Gastrocnemius medialis (tissue), 4 donors: ENCODE measurements around the gene SPACA4. TPM values are rescaled to one million over a fixed set of nuclear protein-coding genes. Genes with fewer than 3 reads are reported as not detected.

Experiments used
- ATAC-seq, 2 donors: fragments of 150-250 bp; one replicate each; pipeline ENCODE4 v1.9.1; 2016
- DNase-seq, 2 donors: peaks; one replicate each; pipeline ENCODE4 v3.0.0-alpha.2; 2019
- H3K27ac ChIP-seq, 4 donors: fragments of 200-600 bp; sonication (generic); 1 replicate in 1 of 4; 2 replicates in 3 of 4; pipeline ENCODE4 v1.5.1; 2016 to 2018; ENCODE audit warnings: mild to moderate bottlenecking in 2 of 4, moderate library complexity in 1 of 4
- H3K27me3 ChIP-seq, 3 donors: fragments of 200-600 bp; sonication (generic) in 2 of 3; 1 replicate in 1 of 3; 2 replicates in 2 of 3; pipeline versions ENCODE4 v1.5.1 to v1.6.0; 2016 to 2019; ENCODE audit warnings: mild to moderate bottlenecking in 1 of 3, moderate library complexity in 1 of 3
- H3K36me3 ChIP-seq, 2 donors: fragments of 200-600 bp; sonication (generic) in 1 of 2; one replicate each; pipeline ENCODE4 v1.5.1; 2017 to 2018
- H3K4me1 ChIP-seq, 2 donors: fragments of 200-600 bp; sonication (generic) in 1 of 2; one replicate each; pipeline ENCODE4 v1.5.1; 2016 to 2017; ENCODE audit warnings: mild to moderate bottlenecking in 2 of 2
- H3K4me3 ChIP-seq, 4 donors: fragments of 200-600 bp; sonication (generic) in 3 of 4; 1 replicate in 1 of 4; 2 replicates in 3 of 4; pipeline ENCODE4 v1.5.1; 2016 to 2019; ENCODE audit warnings: mild to moderate bottlenecking in 2 of 4
- H3K9me3 ChIP-seq, 3 donors: fragments of 200-600 bp; sonication (generic) in 2 of 3; 1 replicate in 1 of 3; 2 replicates in 2 of 3; pipeline ENCODE4 v1.5.1; 2016 to 2019
- CTCF ChIP-seq, 5 experiments: fragments of 450-650 bp in 3 of 5; fragments of 200-600 bp in 2 of 5; sonication (generic) in 2 of 5; IDR thresholded peaks in 4 of 5; conservative IDR thresholded peaks in 1 of 5; 1 replicate in 4 of 5; 2 replicates in 1 of 5; pipeline ENCODE4 v1.5.1; 2016 to 2019; ENCODE audit warnings: antibody characterized with exemption in 5 of 5, mild to moderate bottlenecking in 3 of 5, moderate library complexity in 3 of 5
- POLR2A ChIP-seq, 2 donors: fragments of 450-650 bp; IDR thresholded peaks; one replicate each; pipeline ENCODE4 v1.6.1; 2017; ENCODE audit warnings: antibody characterized with exemption in 2 of 2, mild to moderate bottlenecking in 2 of 2, moderate library complexity in 2 of 2
- in situ Hi-C, 4 donors: fragments of 200-750 bp; cut with MboI; loops; one replicate each; pipeline versions ENCODE4 v1.15.0 to v1.8.0; 2017; ENCODE audit warnings: low sequenced_read_pairs in 4 of 4
- intact Hi-C: fragments of 100-400 bp; cut with DNase I; formaldehyde crosslinking; loops from one replicate; pipeline ENCODE4 v1.15.1; 2023; ENCODE audit warnings: low total_unique reads
- total RNA-seq, 4 donors: library from RNA; depleted of rRNA; stranded (reverse); fragments of >200 nt; gene quantifications; one replicate each; pipeline versions ENCODE4 v1.1.0 to v1.2.3, GENCODE V29; 2016

The SPACA4 gene
- total RNA-seq, 4 donors from 2014 or later: not detected

- H3K4me1 ChIP-seq: peaks cover 14 to 23% of the 10 kb centered on the region in 2 donors
- in situ Hi-C loops: loop anchor here in 2 of 4 donors (5.0 to 25.0 kb wide), 3 partner anchors 92 to 197 kb away; partner anchors contain the start of genes IZUMO1 (in 2 of the 2) and RASIP1 (in 2 of the 2)
- peak overlapping the region; percentile 67 to 94 (median 82) for H3K4me3 ChIP-seq
- no peaks in the 10 kb centered on the region for H3K27me3 ChIP-seq
- H3K27ac ChIP-seq: peak overlapping the region; percentile 83 to 93 (median 90)
- H3K9me3 ChIP-seq: no peaks in the 10 kb centered on the region
- no peaks in the 10 kb centered on the region for H3K36me3 ChIP-seq
- intact Hi-C loops: loop anchor here (5.0 kb wide), 1 partner anchor 72 kb away; the partner anchor contains the start of gene MAMSTR
- TF ChIP-seq CTCF (IDR thresholded peaks at IDR 0.05 in 4 of 5, conservative IDR thresholded peaks at IDR 0.05 in 1 of 5): no peak
- TF ChIP-seq POLR2A (IDR thresholded peaks at IDR 0.05): peak in 1 of 2 donors; percentile 25
- DNase-seq (peak; percentile 77 to 81), ATAC-seq (peak; percentile 74 to 76)
Measured at GRCh38 chr19:48644839-48645619, 38.5 kb downstream of the SPACA4 start.

GRCh38 chr19:48645620-48646000 is 39.1 kb downstream of the SPACA4 start:
- TF ChIP-seq POLR2A (IDR thresholded peaks at IDR 0.05) (no peak), CTCF (IDR thresholded peaks at IDR 0.05 in 4 of 5, conservative IDR thresholded peaks at IDR 0.05 in 1 of 5) (no peak)
- Histone ChIP-seq H3K27ac (peak overlapping the region; percentile 83 to 93 (median 90)), H3K4me3 (peak overlapping the region; percentile 67 to 94 (median 82)), H3K4me1 (peaks cover 14 to 23% of the 10 kb centered on the region in 2 donors), H3K36me3 (no peaks in the 10 kb centered on the region), H3K27me3 (no peaks in the 10 kb centered on the region), H3K9me3 (no peaks in the 10 kb centered on the region)
- in situ Hi-C loops: loop anchor here in 2 of 4 donors (5.0 to 25.0 kb wide), 3 partner anchors 92 to 197 kb away; partner anchors contain the start of genes IZUMO1 (in 2 of the 2) and RASIP1 (in 2 of the 2)
- intact Hi-C loops: loop anchor here (5.0 kb wide), 1 partner anchor 72 kb away; the partner anchor contains the start of gene MAMSTR
- ATAC-seq: peak; percentile 6 to 18
- no peak for DNase-seq

GRCh38 chr19:48646001-48646721 is 39.6 kb downstream of the SPACA4 start, which contains the start of gene CA11:
Gene CA11 (minus strand): TSS chr19:48646187. CDS start chr19:48645632, 555 bp downstream.
- intact Hi-C loops (loop anchor here (1.0 to 5.0 kb wide), 4 partner anchors 29 to 197 kb away; partner anchors contain the start of gene MAMSTR), in situ Hi-C loops (loop anchor here in 2 of 4 donors (5.0 to 25.0 kb wide), 3 partner anchors 91 to 196 kb away; partner anchors contain the start of genes IZUMO1 (in 2 of the 2) and RASIP1 (in 2 of the 2))
- Histone ChIP-seq H3K27ac (peak within 1 kb of the TSS; percentile 83 to 93 (median 90)), H3K4me3 (peak within 1 kb of the TSS; percentile 67 to 94 (median 82)), H3K27me3 (no peaks in the 10 kb centered on the region), H3K36me3 (no peaks in the 10 kb centered on the region), H3K9me3 (no peaks in the 10 kb centered on the region), H3K4me1 (peaks cover 14 to 23% of the 10 kb centered on the region in 2 donors)
- ATAC-seq (peak; percentile 86), DNase-seq (peak; percentile 76 to 83)
- TF ChIP-seq POLR2A (IDR thresholded peaks at IDR 0.05) (peak; percentile 41 to 56), CTCF (IDR thresholded peaks at IDR 0.05 in 4 of 5, conservative IDR thresholded peaks at IDR 0.05 in 1 of 5) (peak; percentile 88 to 97 (median 94))

GRCh38 chr19:48646722-48647216 is 40.2 kb downstream of the SPACA4 start:
- H3K4me1 ChIP-seq: peaks cover 14 to 23% of the 10 kb centered on the region in 2 donors
- H3K9me3 ChIP-seq: no peaks in the 10 kb centered on the region
- intact Hi-C loops: loop anchor here (1.0 to 5.0 kb wide), 4 partner anchors 29 to 196 kb away; partner anchors contain the start of gene MAMSTR
- H3K27ac ChIP-seq: peak overlapping the region; percentile 83 to 93 (median 90)
- no peaks in the 10 kb centered on the region for H3K27me3 ChIP-seq
- H3K36me3 ChIP-seq: no peaks in the 10 kb centered on the region
- ATAC-seq: no peak
- TF ChIP-seq CTCF (IDR thresholded peaks at IDR 0.05 in 4 of 5, conservative IDR thresholded peaks at IDR 0.05 in 1 of 5): no peak
- no peak for TF ChIP-seq POLR2A (IDR thresholded peaks at IDR 0.05)
- H3K4me3 ChIP-seq: peak overlapping the region; percentile 67 to 94 (median 82)
- in situ Hi-C loops: loop anchor here in 2 of 4 donors (5.0 to 25.0 kb wide), 3 partner anchors 91 to 196 kb away; partner anchors contain the start of genes IZUMO1 (in 2 of the 2) and RASIP1 (in 2 of the 2)
- DNase-seq: no peak
